Stimulated activated CD8-positive, alpha-beta memory T cell treated with anti-CD3 and anti-CD28 coated beads, Interleukin-12 subunit alpha, Interleukin-12 subunit beta, amount 100 ng/mL, for 24 hours (primary cell): ENCODE data around the gene SLC16A8.
"Not testable (repeated sequence)": the region's sequence is repeated elsewhere in the genome, so short reads cannot be mapped to it uniquely, and the experiment has no call there.

Source experiments
- DNase-seq: peaks from one replicate; pipeline ENCODE4 v3.0.0-alpha.2; 2020; ENCODE audit errors: extremely low read depth

Gene SLC16A8

DNA sequence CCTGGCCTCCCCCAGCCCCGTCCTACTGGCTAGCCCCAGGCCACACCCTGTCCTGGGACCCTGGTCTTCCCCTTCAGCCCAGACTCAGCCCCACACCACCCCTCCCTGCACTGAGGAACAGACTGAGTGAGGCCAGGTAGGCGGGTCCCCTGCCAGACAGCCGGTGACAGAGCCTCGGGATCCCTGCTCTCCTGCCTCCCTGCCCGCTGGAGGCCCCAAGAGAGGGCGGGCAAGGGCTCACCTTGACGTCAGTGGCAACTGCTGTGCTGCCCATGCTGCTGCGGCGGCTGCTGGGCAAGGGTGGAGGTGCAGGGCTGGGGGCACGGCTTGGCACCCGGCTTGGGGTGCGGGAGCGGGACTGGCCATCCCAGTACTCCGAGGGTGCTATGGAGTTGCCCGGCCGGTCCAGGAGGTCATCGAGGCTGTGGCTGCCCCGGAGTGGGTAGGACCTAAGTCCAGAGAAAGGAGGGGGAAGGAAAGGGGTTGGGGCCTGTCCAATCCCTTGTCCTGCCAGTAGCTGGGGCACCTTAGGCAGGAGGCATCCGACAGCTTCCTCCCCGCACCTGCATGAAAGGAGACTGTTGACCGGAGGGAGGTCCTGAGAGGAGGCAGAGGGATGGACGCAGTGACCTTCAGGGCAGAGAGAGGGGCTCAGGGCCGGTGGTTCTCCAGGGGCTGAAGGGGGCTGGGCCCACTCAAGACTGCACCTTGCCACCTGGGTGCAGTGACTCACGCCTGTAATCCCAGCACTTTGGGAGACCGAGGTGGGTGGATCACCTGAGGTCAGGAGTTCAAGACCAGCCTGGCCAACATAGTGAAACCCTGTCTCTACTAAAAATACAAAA lies 2.2 kb upstream of the SLC16A8 start:
- DNase-seq: no peak

DNA sequence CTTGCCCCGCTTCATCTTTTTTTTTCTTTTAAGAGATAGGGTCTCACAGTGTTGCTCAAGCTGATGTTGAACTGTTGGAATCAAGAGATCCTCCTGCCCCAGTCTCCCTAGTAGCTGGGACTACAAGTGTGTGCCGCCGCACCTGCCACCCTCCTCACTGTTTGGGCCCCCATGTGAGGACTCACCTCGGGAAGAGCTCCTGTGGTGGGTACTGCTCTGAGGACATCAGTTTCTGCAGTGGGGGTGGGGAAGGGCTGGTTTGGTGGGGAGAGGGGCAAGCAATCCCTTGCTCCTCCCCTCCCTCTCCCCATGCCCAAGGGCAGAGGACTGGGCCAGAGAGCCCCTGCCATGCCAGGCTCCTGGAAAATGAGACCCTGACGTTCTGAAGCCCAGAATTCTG lies 1.5 kb upstream of the SLC16A8 start:
- DNase-seq: no peak

DNA sequence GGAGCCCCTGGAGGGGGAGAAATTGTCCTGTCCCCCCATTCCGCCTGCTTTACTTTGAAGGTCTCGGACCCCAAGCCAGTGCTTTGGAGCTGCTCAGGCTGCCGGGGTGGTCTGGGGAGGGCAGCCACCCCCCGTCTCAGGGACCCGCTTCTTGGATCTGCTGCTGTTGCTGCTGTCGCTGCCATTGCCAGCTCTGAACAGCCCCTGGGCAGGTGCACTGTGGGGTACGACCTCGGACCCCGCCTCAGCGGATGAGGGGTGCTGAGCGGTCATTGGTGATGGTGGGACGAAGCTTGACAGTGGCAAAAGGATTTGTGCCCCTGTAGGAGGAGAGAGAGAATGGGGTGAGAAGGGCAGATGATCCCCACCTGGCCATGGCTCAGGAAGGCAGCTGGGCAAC lies 1.1 kb upstream of the SLC16A8 start:
- no peak for DNase-seq

DNA sequence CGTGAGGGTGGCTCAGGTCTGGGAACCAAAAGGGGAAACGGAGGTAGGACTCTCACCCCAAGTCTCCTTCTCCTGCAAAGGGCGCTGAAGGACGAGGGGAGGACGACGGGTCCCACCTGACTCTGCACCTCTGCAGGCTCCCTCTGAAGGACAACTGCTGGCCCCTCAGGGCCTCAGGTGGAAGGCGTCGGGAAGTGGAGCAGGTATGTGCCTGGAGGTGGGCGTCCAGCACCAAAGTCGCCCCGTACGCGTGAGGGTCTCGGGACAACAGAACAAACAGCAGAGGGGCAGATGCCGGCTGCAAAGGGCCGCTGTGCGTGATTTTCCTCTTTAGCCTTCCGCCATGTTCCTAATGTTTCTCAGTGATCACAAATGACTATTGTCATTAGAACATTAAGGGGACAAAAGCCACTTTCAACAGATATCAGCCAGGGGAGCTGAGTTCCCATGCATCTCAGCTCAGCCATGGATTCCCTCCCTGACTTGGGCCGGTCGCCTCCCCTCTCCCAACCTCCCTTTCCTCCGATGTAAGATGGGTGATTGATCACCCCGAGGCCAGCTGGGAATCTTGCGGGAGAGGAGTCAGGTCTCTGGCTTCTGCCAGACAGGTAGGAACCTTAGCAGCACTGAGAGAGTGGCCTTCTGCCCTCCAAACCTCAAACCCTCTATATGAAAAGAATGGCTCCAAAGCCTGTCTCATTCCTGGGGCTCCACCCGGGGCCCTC lies 836 bp downstream of the SLC16A8 start:
- DNase-seq: no peak

DNA sequence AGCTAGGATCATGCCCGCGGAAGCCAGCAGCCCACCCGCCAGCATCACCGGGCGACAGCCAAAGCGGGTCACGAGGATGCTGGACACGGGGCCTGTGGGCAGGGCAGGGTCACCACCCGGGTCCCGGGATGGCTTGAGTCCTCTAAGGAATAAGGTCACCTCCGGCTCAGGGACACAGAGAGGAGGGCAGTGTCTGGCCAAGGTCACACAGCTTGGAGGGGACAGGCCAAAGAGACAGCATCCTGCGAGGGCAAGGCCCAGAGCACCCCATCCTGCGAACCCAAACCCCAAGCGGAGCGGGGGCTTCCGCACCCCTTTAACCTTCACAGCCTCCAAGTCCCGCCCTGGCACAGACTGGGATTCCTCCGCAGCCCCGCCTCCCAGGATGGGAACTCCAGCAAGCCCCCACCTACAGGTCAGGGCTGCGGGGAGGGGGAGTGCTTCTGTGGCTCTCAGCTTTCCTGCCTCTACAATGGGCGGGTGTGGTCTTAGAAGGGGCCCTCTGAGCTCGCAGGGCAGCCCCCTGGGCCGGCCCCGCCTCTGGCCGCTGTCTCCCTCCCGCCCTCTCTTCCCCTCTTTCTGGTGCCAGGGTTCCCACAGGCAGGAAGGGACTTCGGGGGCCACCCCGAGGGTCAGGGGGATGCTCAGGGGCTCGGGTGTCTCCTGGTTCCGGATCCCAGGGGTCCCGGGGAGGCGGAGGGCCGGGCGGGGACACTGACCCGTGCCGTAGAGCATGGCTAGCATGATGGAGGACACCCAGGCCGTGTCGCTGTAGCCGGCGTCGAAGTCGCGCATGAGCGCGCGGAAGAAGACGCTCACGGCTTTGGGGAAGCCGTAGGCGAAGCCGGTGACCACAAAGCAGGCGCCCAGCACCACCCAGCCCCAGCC lies 1.8 kb downstream of the SLC16A8 start:
- DNase-seq: no peak

DNA sequence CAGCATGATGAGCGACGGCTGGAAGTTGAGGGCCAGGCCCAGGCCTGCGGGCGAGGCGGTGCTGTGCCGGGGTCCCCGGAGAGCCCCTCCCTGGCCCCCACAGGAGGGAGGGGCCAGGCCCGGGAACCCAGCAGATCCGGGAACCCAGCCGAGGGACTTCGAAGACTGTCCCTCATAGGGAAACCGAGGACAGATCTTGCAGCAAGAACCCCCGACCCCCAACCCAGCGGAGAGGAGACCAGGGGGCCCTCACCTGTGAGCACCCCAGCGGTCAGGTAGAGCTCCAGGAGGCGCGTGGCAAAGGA lies 2.4 kb downstream of the SLC16A8 start:
- no peak for DNase-seq

DNA sequence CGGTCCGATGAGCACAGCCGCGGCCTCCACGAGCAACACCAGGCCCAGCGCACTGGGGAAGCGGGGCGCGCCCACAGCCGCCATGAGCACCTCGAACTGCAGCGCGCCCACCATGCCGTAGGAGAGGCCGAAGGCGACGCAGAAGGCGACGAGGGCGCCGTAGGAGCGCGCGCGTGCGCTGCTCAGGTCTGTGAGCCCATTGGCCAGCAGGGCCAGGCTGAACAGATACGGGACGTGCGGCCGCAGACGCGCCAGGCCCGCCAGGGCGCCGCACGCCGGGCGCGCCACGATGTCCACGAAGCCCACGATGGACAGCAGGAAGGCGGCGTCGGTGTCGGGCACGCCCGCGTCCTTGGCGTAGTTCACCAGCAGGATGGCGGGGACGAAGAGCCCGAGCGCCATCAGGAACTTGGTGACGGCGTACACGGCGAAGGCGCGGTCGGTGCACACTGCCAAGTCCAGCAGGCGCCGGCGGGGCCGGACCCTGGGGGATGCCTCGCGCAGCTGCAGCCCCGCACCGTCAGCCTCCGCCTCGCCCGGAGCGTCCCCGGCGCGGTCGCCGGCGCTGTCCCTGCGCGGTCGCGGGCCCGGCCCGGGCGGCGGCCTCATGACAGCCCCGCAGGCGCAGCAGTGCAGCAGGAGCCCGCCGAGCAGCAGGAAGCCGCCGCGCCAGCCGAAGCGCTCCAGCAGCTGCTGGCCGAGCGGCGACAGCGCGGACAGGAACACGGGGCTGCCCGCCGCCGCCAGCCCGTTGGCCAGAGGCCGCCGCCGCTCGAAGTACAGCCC lies 2.9 kb downstream of the SLC16A8 start:
- no peak for DNase-seq

DNA sequence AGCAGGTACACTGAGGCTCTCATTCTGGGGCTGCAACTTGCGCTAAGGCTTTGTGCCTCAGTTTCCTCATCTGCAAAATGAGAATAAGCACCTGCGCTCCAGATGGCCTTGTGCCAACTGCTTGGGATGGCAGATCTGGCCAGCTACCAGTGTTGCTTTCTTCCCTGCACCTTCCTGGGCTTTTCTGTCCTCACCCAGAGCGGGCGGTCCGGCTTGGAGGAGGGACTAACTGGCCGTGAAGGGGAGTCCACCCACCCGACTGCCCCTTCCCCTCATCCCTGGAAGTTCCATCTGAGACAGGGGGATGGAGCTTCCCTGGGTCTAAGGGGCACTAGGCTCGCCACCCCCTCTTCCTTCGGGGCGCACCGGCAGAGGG lies 3.5 kb downstream of the SLC16A8 start:
- no peak for DNase-seq

DNA sequence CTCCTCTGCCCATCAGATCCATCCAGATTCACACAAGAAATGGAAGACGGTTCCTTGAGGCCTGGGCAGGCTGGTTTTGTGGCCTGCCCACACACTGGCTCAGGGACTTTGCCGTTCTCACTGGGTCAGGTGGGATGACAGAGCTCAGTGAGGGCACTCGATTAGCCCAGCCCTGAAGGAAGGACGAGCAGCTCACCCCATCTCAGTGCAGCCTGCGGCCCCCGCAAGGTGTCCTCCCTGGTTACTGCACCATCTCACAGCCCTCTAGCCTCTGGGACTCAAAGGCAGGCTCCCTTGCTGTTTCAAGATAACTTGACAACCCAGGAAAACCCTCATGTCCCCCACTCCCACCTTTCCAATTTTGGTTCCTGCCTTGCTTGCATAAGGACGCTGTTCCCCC lies 4.2 kb downstream of the SLC16A8 start:
- no peak for DNase-seq

DNA sequence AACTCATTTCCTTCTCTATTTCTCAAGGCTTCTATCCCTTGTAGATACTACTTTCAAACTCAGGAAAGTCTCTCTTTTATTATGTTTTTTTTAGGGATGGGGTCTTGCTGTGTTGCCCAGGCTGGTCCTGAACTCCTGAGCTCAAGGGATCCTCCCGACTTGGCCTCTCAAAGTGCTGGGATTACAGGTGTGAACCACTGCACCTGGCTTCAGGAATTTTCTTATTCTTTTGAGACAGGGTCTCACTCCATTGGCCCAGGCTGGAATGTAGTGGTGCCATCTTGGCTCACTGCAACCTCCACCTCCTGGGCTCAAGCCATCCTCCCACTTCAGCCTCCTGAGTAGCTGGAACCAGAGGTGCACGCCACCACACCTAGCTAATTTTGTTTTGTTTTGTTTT lies 4.8 kb downstream of the SLC16A8 start:
- not testable (repeated sequence) for DNase-seq

DNA sequence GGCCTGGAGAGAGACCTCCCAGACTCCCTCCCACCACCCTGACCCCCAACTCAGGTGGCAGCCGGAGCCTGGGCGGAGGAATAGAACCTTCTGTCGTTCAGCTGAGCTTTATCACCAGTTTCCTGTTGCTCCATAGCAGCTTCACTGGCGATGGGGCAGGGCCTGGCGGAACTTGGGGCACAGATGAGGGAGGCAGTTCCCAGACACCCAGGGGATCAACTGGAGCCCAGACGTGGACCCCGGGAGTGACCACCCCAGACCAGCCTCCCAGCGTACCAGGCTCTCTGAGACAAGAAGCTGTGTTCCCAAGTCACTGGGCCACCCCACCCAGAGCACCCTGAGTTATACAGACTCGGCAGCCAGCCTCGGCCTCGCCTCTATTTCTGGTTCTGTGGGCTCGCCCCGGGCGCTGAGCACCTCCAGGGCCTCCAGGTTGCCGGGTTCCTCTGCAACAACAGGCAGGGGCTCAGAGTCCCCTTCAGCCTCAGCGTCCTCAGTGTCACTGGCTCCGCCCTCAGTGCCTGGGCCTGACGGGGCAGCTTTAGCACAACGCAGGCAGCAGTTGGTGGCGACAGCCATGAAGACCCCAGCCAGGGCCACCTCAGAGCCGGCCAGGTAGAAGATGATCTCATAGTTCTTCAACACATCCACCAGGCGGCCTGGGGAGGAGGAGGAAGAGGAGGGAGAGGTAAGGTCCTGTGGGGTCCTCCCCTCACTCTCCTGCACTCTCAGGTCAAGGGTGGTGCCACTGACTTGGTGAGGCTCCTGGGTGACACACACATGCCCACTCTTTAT lies 5.7 kb downstream of the SLC16A8 start:
- no peak for DNase-seq

DNA sequence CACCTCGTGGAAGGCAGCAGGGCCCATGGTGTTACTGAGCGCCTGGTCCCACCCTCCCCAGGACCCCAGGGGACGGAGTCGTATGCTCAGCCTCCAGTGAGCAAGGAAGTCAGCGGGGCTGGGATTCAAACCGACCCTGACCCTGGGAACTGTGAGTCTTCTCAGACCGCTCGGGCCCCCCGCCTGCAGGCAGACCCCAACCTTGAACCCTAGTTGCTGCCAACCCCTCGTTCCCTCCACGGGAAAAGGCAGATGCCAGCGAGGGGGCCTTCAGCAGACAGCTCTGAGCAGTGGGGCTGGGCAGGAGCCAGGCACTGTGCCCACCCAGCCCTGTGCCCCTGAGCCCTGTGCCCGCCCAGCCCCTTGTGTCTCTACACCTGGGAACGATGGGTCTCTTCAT lies 6.4 kb downstream of the SLC16A8 start:
- no peak for DNase-seq

DNA sequence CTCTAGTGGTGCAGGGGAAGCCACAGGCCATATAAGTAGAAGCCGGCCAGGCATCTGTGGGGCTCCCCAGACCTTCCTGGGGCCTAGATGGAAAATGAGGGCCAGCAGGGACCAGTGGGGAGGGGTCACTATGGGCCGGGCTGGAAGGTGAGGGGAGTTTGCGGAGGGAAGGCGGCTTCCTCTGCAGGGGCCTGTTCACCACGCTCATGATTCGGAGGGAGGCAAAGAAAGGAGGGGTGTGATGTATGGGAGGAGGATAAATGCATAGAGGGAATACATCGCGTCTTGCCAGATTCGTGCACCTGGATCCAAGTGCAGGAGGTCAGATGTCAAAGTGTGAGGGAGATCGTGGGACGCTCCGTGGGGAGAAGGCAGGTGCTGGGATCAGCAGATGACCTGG lies 6.9 kb downstream of the SLC16A8 start:
- DNase-seq: no peak

DNA sequence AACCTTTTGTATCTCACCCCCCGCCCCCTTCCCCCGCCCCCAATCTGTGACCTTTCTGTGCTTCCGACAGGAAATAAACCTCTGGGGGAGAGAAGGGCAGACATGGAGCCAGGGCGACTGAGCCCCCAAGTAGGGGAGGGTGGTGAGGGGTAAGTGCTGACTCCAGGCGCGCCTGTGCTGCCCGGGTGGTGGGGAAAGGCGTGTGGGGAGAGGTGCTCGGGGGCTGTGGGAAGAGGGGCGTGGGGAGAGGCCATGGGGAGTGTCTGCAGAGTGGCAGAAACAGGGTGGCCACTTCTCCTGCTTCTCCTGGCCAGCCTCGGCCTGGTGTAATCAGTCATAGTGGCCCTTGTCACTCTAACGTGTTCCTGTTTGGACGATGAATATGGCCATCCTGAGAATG lies 8.0 kb downstream of the SLC16A8 start:
- DNase-seq: no peak

DNA sequence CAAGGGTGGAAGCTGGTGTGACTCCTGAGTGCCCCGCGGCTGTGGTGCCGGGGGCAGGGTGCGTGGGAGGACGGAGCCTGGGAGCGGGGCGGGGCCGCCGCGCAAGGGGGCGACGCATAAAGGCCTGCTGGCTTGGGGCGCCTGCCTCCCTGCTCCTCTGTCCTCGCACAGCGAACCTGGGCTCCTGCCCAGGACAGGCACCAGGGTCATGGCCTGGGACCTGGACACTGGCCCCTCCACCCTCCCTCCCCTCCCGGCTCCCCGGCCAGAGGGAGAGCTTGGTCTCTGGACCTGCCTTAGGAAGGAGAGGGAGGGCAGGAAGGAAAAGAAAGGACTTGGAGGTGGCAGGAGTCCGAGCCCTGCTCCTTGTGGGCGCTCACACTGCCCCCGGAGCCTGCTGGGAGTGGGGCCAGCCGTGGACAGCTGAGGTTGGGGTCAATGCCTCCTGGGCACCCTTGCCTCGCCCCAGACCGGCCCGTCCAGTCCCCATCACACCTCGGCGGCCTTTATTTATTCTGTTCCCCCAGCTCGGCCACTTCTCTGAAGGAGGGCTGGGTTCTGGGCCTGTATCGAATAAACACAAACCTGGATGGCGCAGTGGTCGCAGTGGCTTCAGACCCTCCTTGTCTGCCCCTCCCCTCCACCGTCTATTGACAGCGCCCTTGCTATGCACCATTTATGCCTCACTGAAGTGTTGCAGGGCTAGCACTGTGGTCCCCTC lies 8.7 kb downstream of the SLC16A8 start:
- no peak for DNase-seq

DNA sequence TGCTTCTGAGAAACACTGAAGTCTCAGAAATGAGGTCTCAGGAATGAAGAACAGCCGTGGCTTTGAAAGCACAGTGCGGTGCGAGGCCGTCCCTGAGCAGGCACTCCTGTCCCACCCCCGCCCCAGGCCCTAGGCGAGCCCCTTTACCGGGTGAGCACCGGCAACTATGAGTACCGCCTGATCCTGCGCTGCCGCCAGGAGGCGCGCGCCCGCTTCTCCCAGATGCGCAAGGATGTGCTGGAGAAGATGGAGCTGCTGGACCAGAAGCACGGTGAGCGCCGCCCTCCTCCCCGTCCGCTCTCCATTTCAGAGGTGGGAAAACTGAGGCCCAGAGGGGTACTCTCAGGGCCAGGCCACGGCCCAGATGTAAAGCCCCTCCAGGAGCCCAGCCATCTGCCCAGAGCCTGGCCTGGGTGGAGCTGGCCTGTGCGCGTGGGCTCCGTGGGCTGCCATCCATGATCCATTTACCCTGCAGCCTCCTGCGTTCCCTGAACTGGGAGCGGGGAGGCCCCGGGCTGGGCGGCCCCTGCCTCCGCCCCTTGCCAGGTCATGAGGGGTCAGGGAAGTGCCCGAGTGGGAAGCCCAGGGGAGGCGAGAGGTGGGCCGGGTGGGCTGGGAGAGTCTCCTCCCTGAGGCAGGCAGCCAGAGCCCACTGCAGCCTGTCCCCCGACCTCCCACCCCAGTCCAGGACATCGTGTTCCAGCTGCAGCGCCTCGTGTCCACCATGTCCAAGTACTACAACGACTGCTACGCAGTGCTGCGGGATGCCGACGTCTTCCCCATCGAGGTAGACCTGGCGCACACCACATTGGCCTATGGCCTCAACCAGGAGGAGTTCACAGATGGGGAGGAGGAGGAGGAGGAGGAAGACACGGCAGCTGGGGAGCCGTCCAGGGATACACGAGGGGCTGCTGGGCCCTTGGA lies 9.5 kb downstream of the SLC16A8 start:
- DNase-seq: no peak

DNA sequence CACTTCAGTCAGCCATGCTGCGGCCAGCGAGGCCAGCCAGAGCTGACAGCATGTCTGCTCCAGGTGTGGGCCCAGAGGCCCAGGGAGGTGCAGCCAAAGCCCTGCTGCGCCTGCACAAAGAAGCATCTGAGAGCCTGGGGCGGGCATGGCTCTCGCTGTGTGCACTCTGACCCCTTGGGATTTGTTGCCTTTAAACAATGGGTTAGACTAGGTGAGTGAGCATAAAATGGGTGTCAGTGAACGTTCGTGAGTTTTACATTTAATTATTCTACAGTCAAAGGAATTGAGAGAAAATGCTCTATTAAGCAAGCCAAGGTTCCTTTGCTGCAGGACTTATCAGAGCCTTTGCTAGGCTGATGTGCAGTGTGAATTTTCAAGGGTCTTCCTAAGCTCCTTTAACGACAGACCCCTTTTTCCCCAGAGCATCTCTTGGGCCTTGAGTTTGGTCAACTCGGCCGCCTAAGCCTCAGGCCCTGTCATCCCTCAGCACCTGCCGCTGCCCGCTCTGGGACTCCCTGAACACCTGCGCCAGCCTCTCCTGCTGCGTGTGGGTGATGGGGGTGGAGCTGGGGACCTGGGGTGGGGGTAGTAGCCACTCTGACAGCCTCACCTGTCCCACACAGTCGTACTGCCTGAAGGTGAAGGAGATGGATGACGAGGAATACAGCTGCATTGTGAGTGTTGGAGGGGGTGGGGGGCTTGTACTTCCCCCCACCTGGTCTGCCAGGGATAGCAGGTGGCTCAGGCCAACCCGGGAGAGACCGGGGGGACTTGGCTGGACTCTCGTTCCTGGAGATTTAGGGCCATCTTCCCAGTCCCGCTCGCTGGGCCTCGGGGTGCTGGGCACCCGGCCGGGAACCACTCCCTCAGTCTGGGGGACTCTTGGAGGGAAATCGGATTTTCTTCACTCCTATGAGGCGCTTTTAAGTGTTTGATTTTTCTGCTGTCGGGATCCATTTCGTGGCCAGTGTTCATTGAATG lies 10.5 kb downstream of the SLC16A8 start:
- DNase-seq: no peak
